Vagina (tissue), 2 donors: ENCODE results near the gene NSD2.
"Not testable (repeated sequence)": the region's sequence is repeated elsewhere in the genome, so short reads cannot be mapped to it uniquely, and the experiment has no call there.

Source experiments
- POLR2A ChIP-seq, 2 donors: fragments of 450-650 bp; IDR thresholded peaks; one replicate each; pipeline ENCODE4 v1.6.1; 2017; ENCODE audit warnings: antibody characterized with exemption in 2 of 2, mild to moderate bottlenecking in 2 of 2, moderate library complexity in 2 of 2
- POLR2AphosphoS5 ChIP-seq, 2 donors: sonication (generic); formaldehyde crosslinking; IDR thresholded peaks; one replicate each; pipeline ENCODE4 v1.9.0; 2017; ENCODE audit warnings: antibody characterized with exemption in 2 of 2, mild to moderate bottlenecking in 2 of 2, low read depth in 1 of 2; ENCODE audit not compliant: insufficient read depth in 1 of 2
- TF ChIP-seq, protein P1 (sequence below), 3 experiments: fragments of 450-650 bp in 2 of 3; fragments of 200-600 bp in 1 of 3; sonication (generic) in 1 of 3; IDR thresholded peaks; one replicate each; pipeline ENCODE4 v1.5.1; 2017 to 2019; ENCODE audit warnings: antibody characterized with exemption in 3 of 3, mild to moderate bottlenecking in 2 of 3, moderate library complexity in 2 of 3

DNA sequence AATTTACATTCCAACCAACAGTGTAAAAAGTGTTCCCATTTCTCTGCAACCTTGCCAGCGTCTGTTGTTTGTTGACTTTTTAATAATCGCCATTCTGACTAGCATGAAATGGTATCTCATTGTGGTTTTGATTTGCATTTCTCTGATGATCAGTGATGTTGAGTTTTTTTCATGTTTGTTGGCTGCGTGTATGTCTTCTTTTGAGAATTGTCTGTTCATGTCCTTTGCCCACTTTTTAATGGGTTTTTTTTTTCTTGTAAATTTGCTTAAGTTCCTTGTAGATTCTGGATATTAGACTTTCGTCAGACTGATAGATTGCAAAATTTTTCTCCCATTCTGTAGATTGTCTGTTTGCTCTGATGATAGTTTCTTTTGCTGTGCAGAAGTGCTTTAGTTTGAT is 155.9 kb downstream of the NSD2 start:
- TF ChIP-seq, protein P1, sequence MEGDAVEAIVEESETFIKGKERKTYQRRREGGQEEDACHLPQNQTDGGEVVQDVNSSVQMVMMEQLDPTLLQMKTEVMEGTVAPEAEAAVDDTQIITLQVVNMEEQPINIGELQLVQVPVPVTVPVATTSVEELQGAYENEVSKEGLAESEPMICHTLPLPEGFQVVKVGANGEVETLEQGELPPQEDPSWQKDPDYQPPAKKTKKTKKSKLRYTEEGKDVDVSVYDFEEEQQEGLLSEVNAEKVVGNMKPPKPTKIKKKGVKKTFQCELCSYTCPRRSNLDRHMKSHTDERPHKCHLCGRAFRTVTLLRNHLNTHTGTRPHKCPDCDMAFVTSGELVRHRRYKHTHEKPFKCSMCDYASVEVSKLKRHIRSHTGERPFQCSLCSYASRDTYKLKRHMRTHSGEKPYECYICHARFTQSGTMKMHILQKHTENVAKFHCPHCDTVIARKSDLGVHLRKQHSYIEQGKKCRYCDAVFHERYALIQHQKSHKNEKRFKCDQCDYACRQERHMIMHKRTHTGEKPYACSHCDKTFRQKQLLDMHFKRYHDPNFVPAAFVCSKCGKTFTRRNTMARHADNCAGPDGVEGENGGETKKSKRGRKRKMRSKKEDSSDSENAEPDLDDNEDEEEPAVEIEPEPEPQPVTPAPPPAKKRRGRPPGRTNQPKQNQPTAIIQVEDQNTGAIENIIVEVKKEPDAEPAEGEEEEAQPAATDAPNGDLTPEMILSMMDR (IDR thresholded peaks at IDR 0.05): not testable (repeated sequence)
- not testable (repeated sequence) for TF ChIP-seq POLR2A (IDR thresholded peaks at IDR 0.05); POLR2AphosphoS5 (IDR thresholded peaks at IDR 0.05; ENCODE audit: insufficient read depth in 1 of 2, low read depth in 1 of 2)
